Erythroblast (primary cell): ENCODE data around the gene NANP.

ENCODE experiments used
- DNase-seq, 2 experiments: peaks; one replicate each; lab custom pipeline; 2025; lab: John Stamatoyannopoulos, UW
- GATA1 ChIP-seq: IDR thresholded peaks from 2 replicates; pipeline ENCODE4 v1.6.1; 2011; ENCODE audit warnings: low read depth, mild to moderate bottlenecking, control low read depth, low read length, moderate library complexity
- POLR2A ChIP-seq: IDR thresholded peaks from 2 replicates; pipeline ENCODE4 v1.6.1; 2011; ENCODE audit warnings: mild to moderate bottlenecking, low read length

NANP gene

GRCh38 chr20:25571817-25572216 lies 52.0 kb downstream of the NANP start:
- TF ChIP-seq GATA1, result no peak
- TF ChIP-seq POLR2A, result no peak
- DNase-seq, result no peak

- TF ChIP-seq POLR2A (no peak), GATA1 (no peak)
- no peak for DNase-seq
These were observed 52.6 kb downstream of the NANP start for GRCh38 chr20:25571240-25571639.

GRCh38 chr20:25570148-25570530 lies 53.7 kb downstream of the NANP start:
- no peak for DNase-seq
- TF ChIP-seq GATA1 (no peak), POLR2A (no peak)

- no peak for DNase-seq
- TF ChIP-seq GATA1 (no peak), POLR2A (no peak)
These were observed 56.5 kb downstream of the NANP start for GRCh38 chr20:25567286-25567685.

- DNase-seq, result no peak
- no peak for TF ChIP-seq GATA1
- no peak for TF ChIP-seq POLR2A
These were observed 57.0 kb downstream of the NANP start for GRCh38 chr20:25566821-25567220.

- no peak for DNase-seq
- TF ChIP-seq POLR2A (no peak), GATA1 (no peak)
These were observed 58.1 kb downstream of the NANP start for GRCh38 chr20:25565578-25566157.

GRCh38 chr20:25563876-25564275 lies 59.9 kb downstream of the NANP start:
- no peak for DNase-seq
- TF ChIP-seq GATA1 (no peak), POLR2A (no peak)

GRCh38 chr20:25563362-25563761 lies 60.5 kb downstream of the NANP start:
- DNase-seq, result no peak
- TF ChIP-seq POLR2A, result no peak
- TF ChIP-seq GATA1, result no peak
